Naive thymus-derived CD4-positive, alpha-beta T cell (primary cell): ENCODE measurements around the gene ZNF773. TPM values are rescaled to one million over a fixed set of nuclear protein-coding genes. Genes with fewer than 3 reads are reported as not detected.
"Not testable (repeated sequence)": the region's sequence is repeated elsewhere in the genome, so short reads cannot be mapped to it uniquely, and the experiment has no call there.

Experiments
- ATAC-seq: fragments of 150-1000 bp; cut with Tn5 transposase; 2 replicates; pipeline ENCODE4 v1.10.0; 2021; ENCODE audit warnings: mild to moderate bottlenecking, moderate library complexity
- CTCF ChIA-PET: fragments of 350-600 bp; sonication (Branson Sonifier 250); formaldehyde crosslinking; loops from one replicate; lab custom pipeline; 2021; ENCODE audit warnings: antibody characterized with exemption; lab: Charles Lee
- POLR2A ChIA-PET: fragments of 350-600 bp; sonication (Branson Sonifier 250); formaldehyde crosslinking; loops from one replicate; lab custom pipeline; 2021; ENCODE audit warnings: antibody characterized with exemption, inconsistent platforms; lab: Charles Lee
- DNase-seq, 9 donors: peaks; one replicate each; pipeline versions ENCODE4 v3.0.0 to v3.0.0-alpha.2; 2020 to 2022; ENCODE audit warnings: mixed read lengths in 1 of 9
- H3K27ac ChIP-seq: one replicate; pipeline ENCODE4 v1.7.0; 2013; ENCODE audit warnings: mild to moderate bottlenecking, low read depth, low read length, moderate library complexity
- H3K27me3 ChIP-seq, 2 donors: one replicate each; pipeline ENCODE4 v1.7.0; 2013; ENCODE audit warnings: low read length in 2 of 2, mild to moderate bottlenecking in 2 of 2, moderate library complexity in 2 of 2; ENCODE audit not compliant: control insufficient read depth in 2 of 2, insufficient read depth in 2 of 2
- H3K36me3 ChIP-seq, 3 experiments: 1 replicate in 2 of 3; 2 replicates in 1 of 3; pipeline ENCODE4 v1.7.0; 2013; ENCODE audit warnings: low read length in 3 of 3, mild to moderate bottlenecking in 3 of 3, moderate library complexity in 1 of 3; ENCODE audit not compliant: insufficient read depth in 3 of 3, control insufficient read depth in 2 of 3
- H3K4me1 ChIP-seq, 2 donors: one replicate each; pipeline ENCODE4 v1.7.0; 2013; ENCODE audit warnings: low read length in 2 of 2, mild to moderate bottlenecking in 2 of 2, moderate library complexity in 1 of 2; ENCODE audit not compliant: control insufficient read depth in 2 of 2, insufficient read depth in 2 of 2
- H3K4me3 ChIP-seq: 2 replicates; pipeline ENCODE4 v1.7.0; 2013; ENCODE audit warnings: mild to moderate bottlenecking, low read length
- H3K9me3 ChIP-seq, 3 experiments: 1 replicate in 2 of 3; 2 replicates in 1 of 3; pipeline ENCODE4 v1.7.0; 2013; ENCODE audit warnings: low read length in 3 of 3; ENCODE audit not compliant: control insufficient read depth in 2 of 3
- H3K27ac Mint-ChIP-seq, 9 donors: one replicate each; pipeline ENCODE4 v1.8.0; 2020 to 2022; ENCODE audit warnings: mixed read lengths in 9 of 9, mild to moderate bottlenecking in 8 of 9, moderate library complexity in 5 of 9, inconsistent platforms in 2 of 9
- H3K27me3 Mint-ChIP-seq, 5 donors: one replicate each; pipeline ENCODE4 v1.8.0; 2021 to 2022; ENCODE audit warnings: mixed read lengths in 5 of 5, mild to moderate bottlenecking in 1 of 5
- H3K36me3 Mint-ChIP-seq, 5 donors: one replicate each; pipeline ENCODE4 v1.8.0; 2020 to 2022; ENCODE audit warnings: mixed read lengths in 5 of 5, mild to moderate bottlenecking in 3 of 5, inconsistent platforms in 1 of 5
- H3K4me1 Mint-ChIP-seq, 7 donors: one replicate each; pipeline ENCODE4 v1.8.0; 2020 to 2022; ENCODE audit warnings: mixed read lengths in 7 of 7, mild to moderate bottlenecking in 3 of 7, inconsistent platforms in 1 of 7
- H3K4me3 Mint-ChIP-seq, 10 donors: one replicate each; pipeline ENCODE4 v1.8.0; 2020 to 2022; ENCODE audit warnings: mild to moderate bottlenecking in 10 of 10, mixed read lengths in 10 of 10, moderate library complexity in 6 of 10, inconsistent platforms in 2 of 10
- H3K9me3 Mint-ChIP-seq, 11 donors: one replicate each; pipeline ENCODE4 v1.8.0; 2020 to 2022; ENCODE audit warnings: mixed read lengths in 11 of 11, mild to moderate bottlenecking in 4 of 11, inconsistent platforms in 1 of 11, moderate library complexity in 1 of 11
- intact Hi-C, 2 donors: fragments of 100-400 bp; cut with micrococcal nuclease; formaldehyde crosslinking; loops; one replicate each; pipeline ENCODE4 v1.15.1; 2023
- polyA plus RNA-seq, 2 donors: library from polyadenylated mRNA; unstranded; fragments of 300-500 nt; fragmentation: Illumina TruSeq; gene quantifications; one replicate each; pipeline ENCODE4 v1.2.3, GENCODE V29; 2021
- total RNA-seq, 6 experiments: library from RNA in 5 of 6; stranded (reverse) in 5 of 6; gene quantifications; 1 replicate in 5 of 6; 2 replicates in 1 of 6; pipeline ENCODE4 v1.2.3 and lab custom pipeline; 2021 to 2026

ZNF773 gene
- total and polyA plus RNA-seq, 7 experiments from 2014 or later: 5.8 to 32.7 (median 14.4) TPM

- H3K4me1 ChIP-seq: peaks cover 5 to 12% of the 10 kb centered on the region in 2 donors
- ATAC-seq: peak; percentile 99
- H3K9me3 ChIP-seq: peaks cover 4 to 66% (median 44%) of the 10 kb centered on the region in 3 experiments
- Mint-ChIP-seq H3K36me3 (peaks cover 41 to 63% (median 57%) of the 10 kb centered on the region in 5 donors), H3K27ac (peak within 1 kb of the TSS; percentile 84 to 96 (median 89)), H3K27me3 (peaks cover 0 to 7% (median 0%) of the 10 kb centered on the region in 5 donors), H3K9me3 (peaks cover 23 to 87% (median 57%) of the 10 kb centered on the region in 11 donors), H3K4me1 (peaks cover 10 to 26% (median 19%) of the 10 kb centered on the region in 7 donors), H3K4me3 (peak within 1 kb of the TSS; percentile 87 to 95 (median 92))
- peak; percentile 55 to 96 (median 88) for DNase-seq
- intact Hi-C loops: loop anchor here (1.0 to 10.0 kb wide), 22 partner anchors 10 to 1163 kb away; partner anchors contain the start of genes ZNF416 (in 2 of the 2), ZNF419 (in 2 of the 2), ZNF671 (in 2 of the 2) and ZNF749 (in 2 of the 2)
- CTCF ChIA-PET: no interaction called here
- H3K36me3 ChIP-seq: peaks cover 0 to 34% (median 13%) of the 10 kb centered on the region in 3 experiments
- peak within 1 kb of the TSS; percentile 77 for H3K27ac ChIP-seq
- peak within 1 kb of the TSS; percentile 80 for H3K4me3 ChIP-seq
- H3K27me3 ChIP-seq: no peaks in the 10 kb centered on the region
- POLR2A ChIA-PET: interaction anchor here (0.6 to 1.4 kb wide), 4 partner anchors 9 to 88 kb away, joined by 3 to 4 read pairs (median 3); partner anchors contain the start of gene ZNF548
These were observed 22.3 kb upstream of the ZNF773 start, which contains the start of gene ZNF772 for GRCh38 chr19:57477191-57478008. TSS of gene ZNF772 (minus strand) at chr19:57477566. CDS start at chr19:57477309, 257 bp downstream.

GRCh38 chr19:57487477-57488298, 12.1 kb upstream of the ZNF773 start, which contains the start of gene ZNF419:
TSS of gene ZNF419 (plus strand) at chr19:57487750. CDS start at chr19:57487951, 201 bp downstream.
- H3K27me3 Mint-ChIP-seq, CTCF ChIA-PET, H3K27me3 ChIP-seq, H3K4me1 ChIP-seq: not testable (repeated sequence)
- peaks cover 10 to 19% (median 16%) of the 10 kb centered on the region in 7 donors for H3K4me1 Mint-ChIP-seq
- H3K4me3 Mint-ChIP-seq: peak within 1 kb of the TSS; percentile 60 to 92 (median 77)
- peak within 1 kb of the TSS; percentile 89 for H3K4me3 ChIP-seq
- ATAC-seq (peak; percentile 98), DNase-seq (peak; percentile 82 to 94 (median 91))
- H3K9me3 Mint-ChIP-seq: peaks cover 21 to 69% (median 45%) of the 10 kb centered on the region in 11 donors
- POLR2A ChIA-PET: interaction anchor here (1.5 kb wide), 2 partner anchors 12 to 515 kb away, joined by 3 to 9 read pairs; partner anchors contain the start of genes ZNF606 and ZNF773
- peaks cover 27 to 48% (median 46%) of the 10 kb centered on the region in 5 donors for H3K36me3 Mint-ChIP-seq
- H3K9me3 ChIP-seq: peaks cover 0 to 13% (median 6%) of the 10 kb centered on the region in 3 experiments
- peaks cover 6 to 27% (median 7%) of the 10 kb centered on the region in 3 experiments for H3K36me3 ChIP-seq
- intact Hi-C loops: loop anchor here (1.0 to 10.0 kb wide), 14 partner anchors 10 to 897 kb away; partner anchors contain the start of genes ZNF548 (in 2 of the 2), ZNF549 (in 2 of the 2), ZNF550 (in 2 of the 2) and ZNF749 (in 2 of the 2)
- peak within 1 kb of the TSS; percentile 82 for H3K27ac ChIP-seq
- peak within 1 kb of the TSS; percentile 50 to 92 (median 74) for H3K27ac Mint-ChIP-seq

- POLR2A ChIA-PET: interaction anchor here (1.5 kb wide), 2 partner anchors 11 to 514 kb away, joined by 3 to 9 read pairs; partner anchors contain the start of genes ZNF606 and ZNF773
- H3K27ac ChIP-seq, ATAC-seq, H3K27me3 ChIP-seq, H3K4me1 ChIP-seq, DNase-seq, CTCF ChIA-PET, H3K27me3 Mint-ChIP-seq: not testable (repeated sequence)
- peaks cover 25 to 75% (median 49%) of the 10 kb centered on the region in 11 donors for H3K9me3 Mint-ChIP-seq
- peaks cover 7 to 33% (median 11%) of the 10 kb centered on the region in 3 experiments for H3K36me3 ChIP-seq
- H3K4me3 Mint-ChIP-seq: peak overlapping the region; percentile 60 to 92 (median 76)
- intact Hi-C loops: loop anchor here (5.0 to 10.0 kb wide), 3 partner anchors 144 to 897 kb away; partner anchors contain the start of genes RPS5 (in 1 of the 2), ZNF211 (in 1 of the 2), ZNF329 (in 1 of the 2) and ZNF837 (in 1 of the 2)
- H3K4me3 ChIP-seq: peak overlapping the region; percentile 38
- peaks cover 10 to 19% (median 16%) of the 10 kb centered on the region in 7 donors for H3K4me1 Mint-ChIP-seq
- peak overlapping the region in 7 of 9 donors; percentile 1 to 80 (median 63) for H3K27ac Mint-ChIP-seq
- peaks cover 33 to 54% (median 52%) of the 10 kb centered on the region in 5 donors for H3K36me3 Mint-ChIP-seq
- H3K9me3 ChIP-seq: peaks cover 0 to 15% (median 12%) of the 10 kb centered on the region in 3 experiments
These were observed 11.5 kb upstream of the ZNF773 start for GRCh38 chr19:57488299-57488644.

GRCh38 chr19:57499332-57499679, 432 bp upstream of the ZNF773 start:
- ATAC-seq, H3K4me1 ChIP-seq, DNase-seq, H3K27me3 ChIP-seq, CTCF ChIA-PET, H3K4me3 ChIP-seq, H3K27ac ChIP-seq, H3K27me3 Mint-ChIP-seq: not testable (repeated sequence)
- peak overlapping the region; percentile 78 to 96 (median 86) for H3K27ac Mint-ChIP-seq
- peaks cover 21 to 36% (median 32%) of the 10 kb centered on the region in 7 donors for H3K4me1 Mint-ChIP-seq
- Histone ChIP-seq H3K36me3 (peaks cover 0 to 28% (median 7%) of the 10 kb centered on the region in 3 experiments), H3K9me3 (peaks cover 0 to 50% (median 22%) of the 10 kb centered on the region in 3 experiments)
- peaks cover 18 to 91% (median 56%) of the 10 kb centered on the region in 11 donors for H3K9me3 Mint-ChIP-seq
- intact Hi-C loops: loop anchor here (1.0 to 10.0 kb wide), 13 partner anchors 12 to 1105 kb away; partner anchors contain the start of genes ZNF211 (in 2 of the 2), ZNF419 (in 2 of the 2), ZNF549 (in 2 of the 2) and ZNF749 (in 2 of the 2)
- H3K4me3 Mint-ChIP-seq: peak overlapping the region; percentile 68 to 89 (median 78)
- POLR2A ChIA-PET: interaction anchor here (0.7 to 1.1 kb wide), 3 partner anchors 11 to 80 kb away, joined by 3 to 9 read pairs (median 3); partner anchors contain the start of genes ZNF416 and ZNF419
- H3K36me3 Mint-ChIP-seq: peaks cover 34 to 60% (median 57%) of the 10 kb centered on the region in 5 donors

DNA sequence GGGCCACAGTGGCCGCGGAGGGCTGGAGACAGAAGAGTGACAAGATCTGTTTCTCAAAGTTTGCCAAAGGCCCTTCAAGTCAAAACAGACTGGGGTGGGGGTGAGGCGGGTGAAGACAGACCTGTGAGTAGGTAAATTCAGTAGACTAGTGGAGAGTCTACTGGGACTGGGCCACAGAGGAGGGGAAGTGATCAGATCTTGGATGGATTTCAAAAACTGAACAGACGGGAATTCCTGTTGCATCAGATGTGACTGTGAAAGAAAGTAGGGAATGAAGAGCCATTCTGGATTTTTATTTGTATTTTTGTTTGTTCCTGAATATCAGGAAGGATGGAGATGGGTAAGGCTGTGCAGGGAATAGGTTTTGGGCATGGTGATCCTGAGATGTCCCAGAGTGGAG, 662 bp downstream of the ZNF773 start:
- CTCF ChIA-PET, intact Hi-C loops: not testable (repeated sequence)

More for the DNA sequence above, 662 bp downstream of the ZNF773 start:
- DNase-seq, ATAC-seq, H3K27me3 Mint-ChIP-seq, H3K27me3 ChIP-seq, H3K4me1 ChIP-seq: not testable (repeated sequence)
- peaks cover 18 to 91% (median 50%) of the 10 kb centered on the region in 11 donors for H3K9me3 Mint-ChIP-seq
- POLR2A ChIA-PET: interaction anchor here (1.0 to 1.1 kb wide), 3 partner anchors 13 to 79 kb away, joined by 3 to 9 read pairs (median 3); partner anchors contain the start of genes ZNF416 and ZNF419
- H3K4me1 Mint-ChIP-seq: peaks cover 21 to 36% (median 32%) of the 10 kb centered on the region in 7 donors
- H3K4me3 Mint-ChIP-seq: peak overlapping the region; percentile 76 to 94 (median 81)
- Histone ChIP-seq H3K36me3 (peaks cover 3 to 36% (median 12%) of the 10 kb centered on the region in 3 experiments), H3K4me3 (peak overlapping the region; percentile 51), H3K9me3 (peaks cover 0 to 45% (median 21%) of the 10 kb centered on the region in 3 experiments), H3K27ac (peak overlapping the region; percentile 43)
- peaks cover 30 to 60% (median 59%) of the 10 kb centered on the region in 5 donors for H3K36me3 Mint-ChIP-seq
- H3K27ac Mint-ChIP-seq: peak overlapping the region; percentile 39 to 87 (median 72)
